Erythroblast (primary cell): ENCODE measurements around the gene PPIL1.

Experiments
- GATA1 ChIP-seq: IDR thresholded peaks from 2 replicates; pipeline ENCODE4 v1.6.1; 2011; ENCODE audit warnings: low read depth, mild to moderate bottlenecking, control low read depth, low read length, moderate library complexity
- POLR2A ChIP-seq: IDR thresholded peaks from 2 replicates; pipeline ENCODE4 v1.6.1; 2011; ENCODE audit warnings: mild to moderate bottlenecking, low read length

DNA sequence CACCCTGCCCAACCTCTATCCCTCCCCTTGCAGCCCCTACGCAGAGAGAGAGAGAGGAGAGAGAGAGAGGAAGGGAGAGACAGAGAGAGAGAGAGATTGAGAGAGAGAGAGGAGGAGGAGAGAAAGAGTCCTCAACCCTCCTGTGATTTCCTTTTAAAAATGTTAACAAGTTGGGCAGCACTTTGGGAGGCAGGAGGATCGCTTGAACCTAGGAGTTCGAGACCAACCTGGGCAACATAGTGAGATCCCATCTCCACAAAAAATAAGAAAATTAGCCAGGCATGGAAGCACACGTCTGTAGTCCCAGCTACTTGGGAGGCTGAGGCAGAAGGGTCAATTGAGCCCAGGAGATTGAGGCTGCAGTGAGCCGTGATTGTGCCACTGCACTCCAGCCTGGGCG, 65.4 kb downstream of the PPIL1 start:
- TF ChIP-seq POLR2A (no peak), GATA1 (no peak)
